Measurements from ENCODE around the gene ARID5B. TPM values are rescaled to one million over a fixed set of nuclear protein-coding genes. Genes with fewer than 3 reads are reported as not detected.

Gene ARID5B
- total RNA-seq, 1 experiment from 2014 or later = 1.3 TPM

DNA sequence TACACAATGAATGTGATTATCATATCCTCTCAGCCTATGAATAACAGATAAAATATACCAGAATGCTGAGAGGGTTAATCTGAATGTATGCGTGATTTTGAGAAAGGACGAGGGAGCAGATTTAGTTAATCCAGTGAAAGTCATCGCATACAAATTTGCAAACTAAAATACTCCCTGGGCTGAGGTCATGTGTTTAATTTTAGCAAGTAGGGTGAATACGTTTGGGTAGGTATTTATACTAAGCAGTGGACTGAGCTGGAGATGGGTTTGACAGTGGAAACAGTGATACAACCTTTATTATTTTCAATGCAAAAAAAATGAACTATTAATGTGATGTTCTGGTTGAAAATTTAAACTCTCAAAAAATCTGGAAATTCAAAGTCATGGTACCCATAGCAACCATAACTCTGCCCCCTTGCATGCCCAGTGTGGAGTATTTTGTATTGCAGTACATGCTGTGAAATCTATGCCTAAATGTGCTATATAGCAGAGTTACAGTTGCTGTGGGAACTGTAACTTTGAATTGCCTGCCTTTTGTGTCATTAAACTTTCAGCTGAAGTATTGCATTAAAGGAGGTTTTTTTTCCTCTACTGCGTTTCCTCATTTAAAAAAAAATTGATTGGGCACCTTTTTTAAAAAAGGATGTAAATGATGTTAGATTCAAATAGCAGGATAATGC is 9.5 kb upstream of the ARID5B start:
- no peaks in the 10 kb centered on the region for H3K9me2 ChIP-seq (replicated peaks; ENCODE audit: insufficient read depth, low read length)
- peak overlapping the region; percentile 54 for H3K4me2 ChIP-seq (ENCODE audit: low read depth, low read length, poor library complexity, severe bottlenecking)
- no peaks in the 10 kb centered on the region for H3K27me3 ChIP-seq (ENCODE audit: low read length)
- no peaks in the 10 kb centered on the region for H4K20me1 ChIP-seq (ENCODE audit: insufficient read depth, low read depth, low read length)
- no peak for DNase-seq
- peaks cover 16% of the 10 kb centered on the region for H3K4me1 ChIP-seq (ENCODE audit: low read length)
- H3K27ac ChIP-seq (ENCODE audit: low read length) = no peak overlapping the region
- no peaks in the 10 kb centered on the region for H3K9me3 ChIP-seq (ENCODE audit: low read length)
- H3K79me2 ChIP-seq (ENCODE audit: low read length) = no peaks in the 10 kb centered on the region
- no peak overlapping the region for H3K4me3 ChIP-seq (ENCODE audit: low read length)
- no peak overlapping the region for H2AFZ ChIP-seq (ENCODE audit: low read length)
- no peak overlapping the region for H3K9ac ChIP-seq (ENCODE audit: low read length)
- no peaks in the 10 kb centered on the region for H3K36me3 ChIP-seq (ENCODE audit: insufficient read depth, low read length)

DNA sequence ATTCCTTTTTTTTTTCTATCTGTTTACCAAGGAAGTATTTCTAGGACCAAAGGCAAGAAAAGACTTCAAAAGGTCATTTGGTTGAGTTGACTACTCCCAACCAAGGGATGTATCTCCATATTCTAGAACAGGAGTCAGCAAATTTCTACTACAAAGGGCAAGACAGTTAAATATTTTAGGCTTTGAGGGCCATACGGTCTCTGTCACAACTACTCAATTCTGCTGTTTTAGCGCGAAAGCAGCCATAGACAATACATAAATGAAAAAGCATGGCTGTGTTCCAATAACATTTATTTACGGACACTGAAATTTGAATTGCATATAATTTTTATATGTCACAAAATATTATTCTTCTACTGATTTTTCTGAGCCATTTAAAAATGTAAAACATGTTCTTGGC is 8.5 kb upstream of the ARID5B start:
- no peaks in the 10 kb centered on the region for H3K36me3 ChIP-seq (ENCODE audit: insufficient read depth, low read length)
- H3K27me3 ChIP-seq (ENCODE audit: low read length) = no peaks in the 10 kb centered on the region
- no peak overlapping the region for H3K9ac ChIP-seq (ENCODE audit: low read length)
- no peak overlapping the region for H3K4me3 ChIP-seq (ENCODE audit: low read length)
- DNase-seq = no peak
- no peaks in the 10 kb centered on the region for H3K9me3 ChIP-seq (ENCODE audit: low read length)
- no peak overlapping the region for H3K27ac ChIP-seq (ENCODE audit: low read length)
- no peak overlapping the region for H3K4me2 ChIP-seq (ENCODE audit: low read depth, low read length, poor library complexity, severe bottlenecking)
- no peaks in the 10 kb centered on the region for H4K20me1 ChIP-seq (ENCODE audit: insufficient read depth, low read depth, low read length)
- no peaks in the 10 kb centered on the region for H3K9me2 ChIP-seq (replicated peaks; ENCODE audit: insufficient read depth, low read length)
- no peak overlapping the region for H2AFZ ChIP-seq (ENCODE audit: low read length)
- H3K4me1 ChIP-seq (ENCODE audit: low read length) = peaks cover 26% of the 10 kb centered on the region
- no peaks in the 10 kb centered on the region for H3K79me2 ChIP-seq (ENCODE audit: low read length)

DNA sequence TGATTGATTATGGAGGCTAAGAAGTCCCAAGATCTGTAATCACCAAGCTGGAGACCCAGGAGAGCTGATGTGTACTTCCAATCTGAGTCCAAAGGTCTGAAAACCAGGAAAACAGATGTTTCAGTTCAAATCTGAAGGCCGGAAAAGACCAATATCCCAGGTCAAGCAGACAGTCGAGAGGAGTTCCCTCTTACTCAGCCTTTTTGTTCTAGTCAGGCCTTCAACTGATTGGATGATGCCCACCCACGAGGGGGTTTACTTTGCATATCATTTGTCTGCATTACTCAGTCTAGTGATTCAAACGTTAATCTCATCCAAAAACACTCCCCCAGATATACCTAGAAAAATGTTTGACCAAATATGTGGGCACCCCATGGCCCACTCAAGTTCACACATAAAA is 7.4 kb upstream of the ARID5B start:
- H3K4me2 ChIP-seq (ENCODE audit: low read depth, low read length, poor library complexity, severe bottlenecking) = no peak overlapping the region
- no peak overlapping the region for H3K4me3 ChIP-seq (ENCODE audit: low read length)

DNA sequence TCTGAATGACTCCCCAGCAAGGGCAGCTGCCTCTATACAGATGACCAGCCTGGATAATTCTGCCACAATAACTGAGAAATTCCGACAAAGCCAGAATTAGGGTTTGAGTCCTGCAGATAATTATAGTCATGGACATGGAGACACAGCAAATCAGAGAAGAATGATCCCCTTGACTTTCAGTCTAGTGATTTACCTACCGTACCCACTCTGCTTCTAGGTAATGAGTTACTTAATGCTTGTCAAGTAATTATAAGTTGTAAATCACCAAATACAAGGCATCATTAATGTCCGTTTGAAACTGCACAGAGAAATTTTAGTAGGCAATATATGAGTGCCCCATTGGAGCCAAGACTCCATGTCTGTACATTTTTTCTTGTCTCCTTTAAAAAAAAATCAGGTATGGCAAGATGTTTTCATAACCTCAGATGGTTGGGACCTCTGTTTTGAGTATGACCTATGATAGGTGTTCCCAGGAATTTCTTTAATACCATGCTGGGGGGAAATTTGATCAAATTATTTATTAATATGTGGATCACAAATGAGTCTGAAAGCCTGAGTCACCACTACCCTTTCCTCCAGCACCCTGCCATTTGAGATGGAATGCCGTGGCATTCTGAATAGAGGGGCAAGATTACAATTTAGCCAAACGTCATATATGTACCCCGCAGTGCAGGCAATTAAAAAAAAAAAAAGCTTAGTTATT is 5.5 kb upstream of the ARID5B start:
- Histone ChIP-seq H3K4me3 (ENCODE audit: low read length) (no peak overlapping the region), H3K9me3 (ENCODE audit: low read length) (no peaks in the 10 kb centered on the region), H3K9ac (ENCODE audit: low read length) (no peak overlapping the region), H3K27me3 (ENCODE audit: low read length) (no peaks in the 10 kb centered on the region), H4K20me1 (ENCODE audit: insufficient read depth, low read depth, low read length) (no peaks in the 10 kb centered on the region), H3K9me2 (replicated peaks; ENCODE audit: insufficient read depth, low read length) (no peaks in the 10 kb centered on the region), H3K4me1 (ENCODE audit: low read length) (peaks cover 54% of the 10 kb centered on the region), H3K27ac (ENCODE audit: low read length) (no peak overlapping the region), H2AFZ (ENCODE audit: low read length) (no peak overlapping the region), H3K4me2 (ENCODE audit: low read depth, low read length, poor library complexity, severe bottlenecking) (no peak overlapping the region), H3K36me3 (ENCODE audit: insufficient read depth, low read length) (no peaks in the 10 kb centered on the region), H3K79me2 (ENCODE audit: low read length) (no peaks in the 10 kb centered on the region)
- no peak for DNase-seq

More for the DNA sequence above, 7.4 kb upstream of the ARID5B start:
- H3K79me2 ChIP-seq (ENCODE audit: low read length) = no peaks in the 10 kb centered on the region
- no peak overlapping the region for H3K9ac ChIP-seq (ENCODE audit: low read length)
- H3K36me3 ChIP-seq (ENCODE audit: insufficient read depth, low read length) = no peaks in the 10 kb centered on the region
- H3K4me1 ChIP-seq (ENCODE audit: low read length) = peaks cover 37% of the 10 kb centered on the region
- H4K20me1 ChIP-seq (ENCODE audit: insufficient read depth, low read depth, low read length) = no peaks in the 10 kb centered on the region
- no peak overlapping the region for H2AFZ ChIP-seq (ENCODE audit: low read length)
- H3K9me3 ChIP-seq (ENCODE audit: low read length) = no peaks in the 10 kb centered on the region
- no peaks in the 10 kb centered on the region for H3K27me3 ChIP-seq (ENCODE audit: low read length)
- no peak for DNase-seq
- H3K27ac ChIP-seq (ENCODE audit: low read length) = no peak overlapping the region
- no peaks in the 10 kb centered on the region for H3K9me2 ChIP-seq (replicated peaks; ENCODE audit: insufficient read depth, low read length)

DNA sequence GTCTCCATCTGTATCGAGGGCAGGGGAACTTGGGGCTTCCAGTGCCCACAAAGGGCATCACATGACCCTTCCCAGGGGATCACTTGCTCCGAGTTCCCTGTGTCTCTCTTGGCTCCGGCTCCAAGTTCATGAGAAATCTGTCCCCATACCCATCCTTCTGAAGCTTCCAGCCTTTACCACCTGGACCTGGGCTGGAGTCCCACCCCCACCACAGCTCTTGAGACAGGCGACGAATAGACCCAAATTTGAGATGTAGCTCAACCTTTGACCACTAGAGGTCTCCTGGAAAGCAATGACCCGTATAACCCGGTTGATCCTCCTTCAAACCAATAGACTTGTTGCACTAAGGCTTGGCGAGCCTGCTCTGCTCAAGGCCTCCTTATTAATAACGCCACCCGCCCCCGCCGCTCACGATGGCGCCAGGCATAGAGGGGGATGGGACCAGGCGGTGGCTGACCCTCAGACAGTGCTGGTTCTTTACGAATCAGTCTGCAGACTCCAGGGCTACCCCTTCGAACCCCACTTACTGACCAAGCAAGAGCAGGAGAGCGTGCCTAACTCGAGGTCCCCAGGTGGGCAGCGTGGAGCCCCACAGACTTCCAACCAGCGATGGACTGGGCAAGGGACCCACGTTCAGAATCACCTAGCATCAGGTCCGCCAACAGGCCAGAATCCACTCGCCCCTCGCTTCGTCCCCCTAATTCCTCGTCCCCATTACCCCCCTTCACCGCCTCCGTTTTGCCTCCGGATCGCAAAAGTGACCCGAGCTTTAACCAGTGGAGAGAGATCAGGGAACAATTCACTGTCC is 4.4 kb upstream of the ARID5B start:
- no peaks in the 10 kb centered on the region for H3K79me2 ChIP-seq (ENCODE audit: low read length)
- no peaks in the 10 kb centered on the region for H3K27me3 ChIP-seq (ENCODE audit: low read length)
- peak overlapping the region; percentile 77 for H3K9ac ChIP-seq (ENCODE audit: low read length)
- H3K4me1 ChIP-seq (ENCODE audit: low read length) = peaks cover 56% of the 10 kb centered on the region
- no peaks in the 10 kb centered on the region for H3K9me2 ChIP-seq (replicated peaks; ENCODE audit: insufficient read depth, low read length)
- peak overlapping the region; percentile 40; the same call in 1 of the 2 replicates for H2AFZ ChIP-seq (ENCODE audit: low read length)
- H3K36me3 ChIP-seq (ENCODE audit: insufficient read depth, low read length) = no peaks in the 10 kb centered on the region
- peak overlapping the region; percentile 82 for H3K4me2 ChIP-seq (ENCODE audit: low read depth, low read length, poor library complexity, severe bottlenecking)
- peak overlapping the region; percentile 76 for H3K4me3 ChIP-seq (ENCODE audit: low read length)
- DNase-seq = peak; percentile 94
- no peaks in the 10 kb centered on the region for H3K9me3 ChIP-seq (ENCODE audit: low read length)
- peak overlapping the region; percentile 97 for H3K27ac ChIP-seq (ENCODE audit: low read length)
- no peaks in the 10 kb centered on the region for H4K20me1 ChIP-seq (ENCODE audit: insufficient read depth, low read depth, low read length)

DNA sequence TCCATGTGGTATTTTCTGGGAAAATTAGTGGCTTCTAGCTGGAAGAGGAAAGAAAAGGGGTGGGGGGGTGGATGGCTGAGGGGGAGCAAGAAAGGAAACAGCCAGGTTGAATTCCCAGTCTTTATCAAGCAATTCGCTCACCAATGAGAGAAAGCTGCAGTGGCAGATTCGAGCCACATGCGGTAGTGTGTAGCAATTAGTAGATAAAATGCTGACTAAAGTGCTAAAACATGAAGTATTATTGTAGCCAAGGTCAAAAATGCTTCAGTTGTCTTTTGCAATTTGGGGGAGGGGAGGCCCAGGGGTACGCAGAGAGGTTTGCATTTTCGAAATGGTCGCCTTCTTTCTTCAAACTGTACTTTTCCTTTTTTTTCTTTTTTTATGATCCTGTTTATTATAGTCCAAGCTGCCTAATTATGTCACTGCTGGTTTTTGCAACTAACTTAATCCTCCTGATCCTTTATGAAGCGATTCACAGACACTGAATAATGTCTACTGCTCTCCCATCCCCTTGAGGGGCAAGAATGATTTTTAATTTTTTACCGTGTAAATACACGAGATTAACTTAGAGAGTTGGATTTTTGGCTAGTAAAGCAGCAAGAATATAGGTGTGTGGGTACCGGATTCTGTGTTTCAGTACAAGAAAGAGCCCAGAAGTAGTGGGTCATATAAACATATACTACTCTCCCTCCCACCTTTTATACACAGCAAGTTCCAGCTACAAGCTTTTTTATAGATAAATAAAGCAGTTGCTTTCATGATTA is 3.6 kb upstream of the ARID5B start:
- peak overlapping the region; percentile 76 for H3K4me3 ChIP-seq (ENCODE audit: low read length)
- H3K36me3 ChIP-seq (ENCODE audit: insufficient read depth, low read length) = no peaks in the 10 kb centered on the region
- H3K79me2 ChIP-seq (ENCODE audit: low read length) = no peaks in the 10 kb centered on the region
- H3K4me1 ChIP-seq (ENCODE audit: low read length) = peaks cover 52% of the 10 kb centered on the region
- DNase-seq = peak; percentile 61
- peak overlapping the region; percentile 97 for H3K27ac ChIP-seq (ENCODE audit: low read length)
- H3K9me3 ChIP-seq (ENCODE audit: low read length) = no peaks in the 10 kb centered on the region
- no peaks in the 10 kb centered on the region for H4K20me1 ChIP-seq (ENCODE audit: insufficient read depth, low read depth, low read length)
- no peaks in the 10 kb centered on the region for H3K27me3 ChIP-seq (ENCODE audit: low read length)
- H3K9ac ChIP-seq (ENCODE audit: low read length) = peak overlapping the region; percentile 77
- H3K9me2 ChIP-seq (replicated peaks; ENCODE audit: insufficient read depth, low read length) = no peaks in the 10 kb centered on the region
- peak overlapping the region; percentile 82 for H3K4me2 ChIP-seq (ENCODE audit: low read depth, low read length, poor library complexity, severe bottlenecking)
- H2AFZ ChIP-seq (ENCODE audit: low read length) = peak overlapping the region; percentile 40

DNA sequence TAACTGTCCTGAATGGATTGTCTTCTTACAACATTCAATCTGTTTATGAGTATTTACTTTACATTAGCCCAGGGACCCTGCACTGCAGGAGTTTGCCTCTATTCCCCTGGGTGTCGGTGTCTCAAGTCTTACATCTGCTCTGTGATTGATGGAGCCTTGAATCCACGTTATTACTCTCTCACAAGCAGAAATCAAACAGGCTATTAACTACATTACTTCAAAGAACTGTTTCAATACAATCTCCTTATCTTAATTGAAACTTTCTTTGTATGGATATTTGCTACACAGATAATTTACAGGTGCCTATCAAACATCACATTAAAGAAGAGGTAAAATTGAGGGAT is 3.1 kb upstream of the ARID5B start:
- Histone ChIP-seq H2AFZ (ENCODE audit: low read length) (peak overlapping the region; percentile 40), H3K9me3 (ENCODE audit: low read length) (no peaks in the 10 kb centered on the region), H3K79me2 (ENCODE audit: low read length) (no peaks in the 10 kb centered on the region), H3K4me2 (ENCODE audit: low read depth, low read length, poor library complexity, severe bottlenecking) (peak overlapping the region; percentile 82), H3K9ac (ENCODE audit: low read length) (peak overlapping the region; percentile 77), H3K4me3 (ENCODE audit: low read length) (peak overlapping the region; percentile 76), H3K36me3 (ENCODE audit: insufficient read depth, low read length) (no peaks in the 10 kb centered on the region), H3K27me3 (ENCODE audit: low read length) (no peaks in the 10 kb centered on the region), H3K27ac (ENCODE audit: low read length) (peak overlapping the region; percentile 97), H3K9me2 (replicated peaks; ENCODE audit: insufficient read depth, low read length) (no peaks in the 10 kb centered on the region), H4K20me1 (ENCODE audit: insufficient read depth, low read depth, low read length) (no peaks in the 10 kb centered on the region), H3K4me1 (ENCODE audit: low read length) (peaks cover 54% of the 10 kb centered on the region)
- peak; percentile 83 for DNase-seq

Data from Karpas-422 (cell line).